Measurements from ENCODE around the gene DCDC1.
"Not testable (repeated sequence)": the region's sequence is repeated elsewhere in the genome, so short reads cannot be mapped to it uniquely, and the experiment has no call there.

The DCDC1 gene

GRCh38 chr11:30985536-30985935 is 384.0 kb downstream of the DCDC1 start:
- no peak for DNase-seq (ENCODE audit: low spot score)

- no peak for DNase-seq (ENCODE audit: low spot score)
Measured at GRCh38 chr11:30984827-30985226, 384.7 kb downstream of the DCDC1 start.

GRCh38 chr11:30984442-30984816 is 385.1 kb downstream of the DCDC1 start:
- DNase-seq (ENCODE audit: low spot score), result no peak

GRCh38 chr11:30983776-30984441 is 385.6 kb downstream of the DCDC1 start:
- no peak for DNase-seq (ENCODE audit: low spot score)

- DNase-seq (ENCODE audit: low spot score), result no peak
Measured at GRCh38 chr11:30983143-30983542, 386.4 kb downstream of the DCDC1 start.

GRCh38 chr11:30967579-30967978 is 402.0 kb downstream of the DCDC1 start:
- DNase-seq (ENCODE audit: low spot score), result no peak

- peak; percentile 58 for DNase-seq (ENCODE audit: low spot score)
Measured at GRCh38 chr11:30960387-30960992, 409.0 kb downstream of the DCDC1 start.

GRCh38 chr11:30956751-30957150 is 412.8 kb downstream of the DCDC1 start:
- DNase-seq (ENCODE audit: low spot score), result no peak

- no peak for DNase-seq (ENCODE audit: low spot score)
Measured at GRCh38 chr11:30949838-30950237, 419.7 kb downstream of the DCDC1 start.

- DNase-seq (ENCODE audit: low spot score), result not testable (repeated sequence)
Measured at GRCh38 chr11:30947715-30948114, 421.8 kb downstream of the DCDC1 start.

- DNase-seq (ENCODE audit: low spot score), result no peak
Measured at GRCh38 chr11:30938810-30939209, 430.7 kb downstream of the DCDC1 start.

GRCh38 chr11:30938171-30938570 is 431.4 kb downstream of the DCDC1 start:
- DNase-seq (ENCODE audit: low spot score), result no peak

GRCh38 chr11:30936491-30936890 is 433.0 kb downstream of the DCDC1 start:
- DNase-seq (ENCODE audit: low spot score), result no peak

- DNase-seq (ENCODE audit: low spot score), result no peak
Measured at GRCh38 chr11:30935861-30936260, 433.7 kb downstream of the DCDC1 start.

- no peak for DNase-seq (ENCODE audit: low spot score)
Measured at GRCh38 chr11:30926130-30926529, 443.4 kb downstream of the DCDC1 start.

GRCh38 chr11:30921811-30922210 is 447.7 kb downstream of the DCDC1 start:
- no peak for DNase-seq (ENCODE audit: low spot score)

GRCh38 chr11:30919389-30920152 is 450.0 kb downstream of the DCDC1 start:
- no peak for DNase-seq (ENCODE audit: low spot score)

GRCh38 chr11:30917859-30918478 is 451.6 kb downstream of the DCDC1 start:
- peak; percentile 52 for DNase-seq (ENCODE audit: low spot score)

GRCh38 chr11:30917266-30917665 is 452.3 kb downstream of the DCDC1 start:
- no peak for DNase-seq (ENCODE audit: low spot score)

- DNase-seq (ENCODE audit: low spot score), result no peak
Measured at GRCh38 chr11:30916764-30917163, 452.8 kb downstream of the DCDC1 start.

- DNase-seq (ENCODE audit: low spot score), result peak; percentile 39
Measured at GRCh38 chr11:30914143-30914762, 455.3 kb downstream of the DCDC1 start.

GRCh38 chr11:30911247-30911646 is 458.3 kb downstream of the DCDC1 start:
- no peak for DNase-seq (ENCODE audit: low spot score)
